Activated T-helper 1 cell treated with anti-CD3 and anti-CD28 coated beads, Interleukin-2, amount 50 U/mL, for 16 hours (primary cell): ENCODE measurements around the gene AVL9.

Experiments
- DNase-seq, 2 donors: peaks; one replicate each; pipeline ENCODE4 v3.0.0-alpha.2; 2020; ENCODE audit warnings: low read depth in 1 of 2, low spot score in 1 of 2

Gene AVL9

DNA sequence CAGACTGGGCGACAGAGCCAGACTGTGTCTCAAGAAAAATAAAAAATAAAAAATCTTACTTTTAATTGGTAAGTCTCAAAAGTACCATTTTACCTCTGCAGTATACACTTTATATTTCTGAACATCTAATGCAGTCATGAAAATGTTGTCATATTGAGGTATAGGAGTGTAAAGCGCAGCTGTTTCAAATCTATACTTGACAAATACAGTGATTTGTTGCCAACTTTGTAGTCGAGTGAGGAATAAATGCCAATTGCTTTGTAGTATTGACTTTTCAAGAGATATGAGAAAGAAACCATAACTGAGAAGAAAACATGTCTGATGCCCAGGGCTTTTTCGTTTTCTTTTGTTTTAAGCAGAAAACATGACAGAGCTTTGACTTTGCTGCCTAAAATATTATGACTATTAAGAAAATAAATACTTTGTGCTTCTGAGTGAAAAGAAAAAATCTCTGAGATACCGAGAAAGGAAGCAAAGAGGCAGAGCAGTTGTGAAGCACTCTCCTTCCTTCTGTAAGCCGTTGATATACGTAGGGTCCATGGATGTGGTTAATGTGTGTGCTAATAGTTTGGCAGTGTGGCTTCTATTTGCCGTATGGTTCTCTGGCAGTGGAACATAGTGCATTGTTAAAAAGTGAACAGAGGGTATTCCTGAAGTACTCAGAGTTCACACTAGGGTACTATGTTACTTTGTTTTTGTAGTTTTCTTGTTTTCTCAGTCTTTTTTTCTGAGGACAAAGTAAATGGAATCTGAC is 38.2 kb downstream of the AVL9 start:
- no peak for DNase-seq

DNA sequence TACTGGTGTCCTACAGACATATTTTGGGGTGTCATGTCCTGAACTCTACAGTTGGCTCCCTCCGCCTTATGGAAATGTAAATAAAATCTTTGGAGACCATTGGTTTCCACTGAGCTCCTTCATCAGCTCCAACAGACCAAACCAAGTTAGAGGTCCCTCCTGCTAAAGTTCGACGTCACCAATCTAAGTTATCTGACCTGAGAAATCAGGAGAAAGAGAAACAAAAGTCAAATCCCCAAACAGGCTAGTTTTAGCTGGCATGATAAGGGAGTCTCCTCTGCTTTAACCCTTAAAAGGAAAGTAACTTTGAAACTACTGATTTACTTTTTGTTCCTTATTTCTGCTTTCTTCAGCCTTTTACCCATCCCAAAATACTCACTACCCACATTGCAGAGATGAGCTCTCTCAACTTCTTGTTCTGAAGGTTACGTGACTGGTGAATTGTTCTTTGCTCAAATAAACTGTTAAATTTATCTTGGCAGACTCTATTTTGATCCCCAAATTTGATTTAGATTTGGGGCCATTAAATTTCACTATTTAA is 39.9 kb downstream of the AVL9 start:
- DNase-seq = no peak

DNA sequence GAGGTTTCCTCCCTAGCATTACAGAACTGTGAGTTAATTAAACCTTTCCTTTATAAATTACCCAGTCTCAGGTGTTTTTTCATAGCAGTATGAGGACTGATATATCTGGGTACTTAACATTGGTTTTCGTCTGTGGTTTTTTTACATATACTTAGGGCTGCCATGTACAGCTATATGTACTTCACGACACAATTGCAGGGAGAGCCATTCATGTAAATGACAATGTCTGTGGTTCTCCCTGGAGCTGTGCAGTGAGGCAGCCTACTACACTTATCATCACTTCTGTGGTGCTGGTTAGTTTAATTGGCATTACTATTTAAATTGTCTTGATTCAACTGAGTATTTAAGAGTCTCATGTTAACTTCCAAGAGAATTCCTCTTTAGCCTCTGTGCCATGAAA is 40.7 kb downstream of the AVL9 start:
- no peak for DNase-seq

DNA sequence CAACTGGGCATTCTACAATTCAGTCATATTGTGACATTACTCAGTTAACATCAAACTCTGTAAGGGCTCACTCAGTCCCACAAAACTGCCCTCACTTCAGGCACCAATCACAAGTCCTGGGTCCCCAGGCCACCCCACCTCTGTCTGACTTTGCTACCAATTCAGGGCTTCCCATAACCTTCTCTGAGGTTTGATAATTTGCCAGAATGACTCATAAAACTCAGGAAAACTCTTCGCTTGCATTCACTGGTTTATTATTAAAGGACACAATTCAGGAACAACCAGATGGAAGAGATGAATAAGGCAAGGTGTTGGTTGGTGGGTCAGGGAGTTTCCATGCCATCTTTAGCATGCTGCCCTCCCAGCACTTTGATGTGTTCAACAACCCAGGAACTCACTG is 41.3 kb downstream of the AVL9 start:
- no peak for DNase-seq

DNA sequence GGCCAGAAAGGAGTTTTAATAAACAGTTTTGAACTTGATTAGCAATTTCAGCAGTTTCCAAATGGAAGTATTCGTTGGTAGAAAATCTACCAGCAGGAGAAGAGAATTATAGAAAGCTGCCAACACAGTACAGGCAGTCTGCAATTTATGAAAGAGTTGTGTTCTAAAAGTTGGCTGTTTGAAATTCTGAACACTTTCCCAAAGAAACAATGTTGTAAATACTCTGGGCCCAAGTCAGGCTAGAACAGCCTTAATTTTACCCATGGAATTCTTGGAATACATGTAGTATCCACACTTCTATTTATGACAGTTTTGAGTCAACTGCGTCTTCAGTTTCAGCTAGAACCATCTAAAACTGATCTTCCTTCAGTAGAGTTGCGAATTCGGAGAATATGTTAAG is 42.5 kb downstream of the AVL9 start:
- DNase-seq = no peak

DNA sequence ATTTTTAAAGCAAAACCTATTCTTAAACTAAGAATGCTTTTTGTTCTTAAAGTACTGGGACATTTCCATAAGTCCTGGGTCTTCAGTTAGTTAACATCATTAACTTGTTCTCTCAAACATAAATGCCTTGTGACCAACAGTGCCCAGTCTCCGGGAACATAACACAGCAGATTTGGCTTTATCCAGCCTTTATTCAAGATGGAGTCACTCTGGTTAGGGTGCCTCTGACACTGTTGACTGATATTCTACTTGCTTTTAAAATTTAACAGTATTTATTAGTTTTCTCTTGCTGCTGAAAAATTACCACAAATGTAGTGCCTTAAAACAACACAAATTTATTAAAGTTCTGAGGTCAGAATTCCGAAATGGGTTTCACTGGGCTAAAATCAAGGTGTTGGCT is 44.1 kb downstream of the AVL9 start:
- DNase-seq = no peak

DNA sequence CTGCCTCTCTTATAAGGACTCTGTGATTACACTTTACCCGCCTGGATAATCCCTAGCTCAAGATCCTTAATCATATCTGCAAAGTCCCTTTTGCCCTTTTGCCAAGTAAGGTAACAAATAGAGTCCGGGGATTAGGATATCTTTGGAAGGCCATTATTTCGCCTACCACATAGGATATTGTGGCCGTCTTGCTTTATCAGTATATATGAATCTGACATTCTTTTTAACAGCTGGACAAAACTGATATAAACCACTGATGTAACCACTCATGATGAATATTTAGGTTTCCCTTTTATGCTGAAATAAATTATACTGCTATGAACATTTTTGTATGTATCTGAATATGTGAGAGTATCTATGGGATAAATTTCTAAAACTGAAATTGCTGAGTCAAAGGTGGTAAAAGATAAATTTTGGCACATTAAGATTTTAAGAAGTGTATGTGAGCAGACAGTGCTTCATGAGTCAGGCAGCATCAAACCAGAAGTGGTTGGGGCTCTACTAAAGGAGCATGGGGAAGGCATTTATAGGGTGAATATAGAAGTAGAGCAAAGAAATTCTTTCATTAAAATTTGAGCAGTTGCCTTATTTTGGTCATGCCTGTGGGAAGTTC is 44.7 kb downstream of the AVL9 start:
- no peak for DNase-seq

- no peak for DNase-seq
These were observed 47.3 kb downstream of the AVL9 start for GRCh38 chr7:32542595-32542994.

DNA sequence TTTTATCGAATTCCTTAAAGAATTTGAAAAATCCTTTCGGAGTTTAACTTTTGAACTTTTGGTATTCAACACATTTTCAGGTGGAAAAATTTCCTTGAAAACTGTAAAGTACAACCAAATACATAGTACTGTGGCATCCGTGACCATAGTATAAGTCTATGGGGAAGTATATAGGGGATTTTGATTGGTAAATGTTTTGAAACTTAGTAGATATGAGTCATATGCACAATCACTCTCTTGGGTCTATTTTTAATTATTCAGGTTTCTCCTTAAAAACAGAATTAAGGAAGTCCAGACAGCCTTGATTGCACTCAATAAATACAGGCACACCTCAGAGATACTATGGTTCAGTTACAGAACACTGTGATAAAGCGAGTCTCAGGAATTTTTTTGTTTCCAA is 64.2 kb downstream of the AVL9 start:
- DNase-seq = no peak

GRCh38 chr7:32560075-32560474 is 64.8 kb downstream of the AVL9 start:
- no peak for DNase-seq

GRCh38 chr7:32561613-32562012 is 66.3 kb downstream of the AVL9 start:
- DNase-seq = no peak

- DNase-seq = no peak
These were observed 69.3 kb downstream of the AVL9 start for GRCh38 chr7:32564542-32564941.

GRCh38 chr7:32569388-32570289 is 74.3 kb downstream of the AVL9 start:
- DNase-seq = no peak

DNA sequence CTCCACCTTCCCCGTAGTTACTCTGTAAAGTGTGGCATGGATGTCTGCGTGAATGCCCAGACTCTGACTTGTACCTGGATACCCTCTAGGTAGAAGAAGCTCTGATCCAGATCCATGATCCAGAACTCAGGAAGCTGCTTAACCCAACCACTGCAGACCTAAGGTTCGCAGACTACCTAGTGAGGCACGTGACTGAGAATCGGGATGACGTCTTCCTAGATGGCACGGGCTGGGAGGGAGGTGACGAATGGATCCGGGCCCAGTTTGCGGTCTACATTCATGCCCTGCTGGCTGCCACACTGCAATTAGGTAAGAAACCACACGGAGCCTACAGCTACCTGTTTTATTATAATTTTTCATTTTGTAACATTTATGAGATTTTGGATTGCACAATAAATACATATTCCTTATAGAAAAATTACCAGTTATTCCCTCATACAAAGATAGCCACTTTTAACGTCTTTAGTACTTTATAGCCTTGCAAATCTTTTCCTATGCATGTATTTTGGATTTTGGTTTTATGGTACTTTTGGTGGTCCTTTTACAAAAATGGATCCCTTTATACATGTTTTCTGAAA is 77.9 kb downstream of the AVL9 start:
- DNase-seq = no peak

DNA sequence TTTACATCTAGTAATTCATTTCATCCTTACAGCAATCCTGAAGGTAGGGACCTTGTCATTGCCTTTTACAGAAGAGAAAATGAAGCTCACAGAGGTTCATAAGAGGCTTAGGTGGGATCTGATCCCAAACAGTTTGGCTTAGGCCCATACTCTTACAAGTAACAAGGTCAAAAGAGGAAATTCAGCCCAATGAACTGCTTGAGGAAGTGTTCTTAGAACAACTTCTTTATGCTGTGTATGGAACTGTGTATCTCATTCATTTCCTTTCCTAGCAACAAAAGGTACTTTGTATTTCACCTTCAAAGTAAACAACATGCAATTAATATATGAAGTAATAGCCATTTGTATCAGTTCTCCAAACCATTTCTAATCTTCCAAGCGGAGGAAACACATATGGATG is 79.3 kb downstream of the AVL9 start:
- DNase-seq = no peak

DNA sequence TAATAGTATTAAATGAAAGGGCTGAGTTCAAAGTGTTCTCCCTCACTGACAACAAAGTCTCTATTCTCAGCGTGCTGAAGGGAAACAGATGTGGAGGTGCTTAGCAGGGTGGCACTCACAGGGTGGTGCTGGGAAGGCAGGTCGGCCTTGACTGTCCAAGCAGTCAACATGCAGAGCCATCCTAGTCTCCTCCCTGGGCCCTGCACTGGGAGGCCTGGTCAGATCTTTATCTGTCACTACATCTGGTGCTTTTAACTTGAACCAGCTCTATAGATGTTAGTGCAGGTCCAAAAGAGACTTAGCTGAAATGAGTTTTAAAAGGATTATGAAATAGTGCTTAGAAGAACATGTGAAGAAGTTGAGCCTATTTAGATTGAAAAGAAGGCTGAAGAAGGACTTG is 82.1 kb downstream of the AVL9 start:
- DNase-seq = no peak

- no peak for DNase-seq
These were observed 84.5 kb downstream of the AVL9 start for GRCh38 chr7:32579776-32580175.

DNA sequence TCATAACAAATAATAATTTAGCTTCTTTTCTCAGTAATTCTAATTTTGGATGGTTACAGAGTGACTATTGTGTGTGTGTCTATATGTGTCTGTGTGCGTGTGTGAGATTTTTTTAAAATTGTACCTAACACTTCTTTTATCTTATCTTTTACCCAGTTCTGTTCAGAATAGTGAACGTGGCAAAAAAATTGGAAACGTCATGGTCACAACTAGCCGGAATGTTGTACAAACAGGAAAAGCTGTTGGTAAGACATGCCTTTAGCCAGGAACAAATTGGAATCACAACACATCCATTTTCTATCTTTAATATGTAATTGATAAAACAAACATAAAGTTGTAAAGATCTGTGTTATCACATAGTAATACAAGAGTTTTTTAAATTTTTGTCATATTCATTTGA is 85.4 kb downstream of the AVL9 start:
- DNase-seq = no peak

DNA sequence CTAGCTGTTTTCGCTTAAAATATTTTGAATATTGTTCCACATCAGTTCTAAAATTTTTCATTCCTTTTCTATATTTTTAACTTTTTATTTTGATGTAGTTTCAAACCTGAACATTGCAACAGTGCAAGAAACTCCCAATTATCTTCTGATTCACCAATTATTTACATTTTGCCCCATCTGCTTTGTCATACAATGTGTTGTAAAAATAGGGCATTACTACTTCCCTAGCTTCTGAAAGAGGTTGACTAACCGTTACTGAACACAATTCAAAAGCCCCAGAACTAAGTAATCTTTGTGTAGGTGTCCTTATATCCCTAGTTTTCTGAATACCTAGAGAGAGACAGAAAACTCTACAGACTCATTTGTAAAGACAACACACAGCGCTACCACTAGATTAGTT is 86.7 kb downstream of the AVL9 start:
- no peak for DNase-seq

GRCh38 chr7:32583791-32584190 is 88.5 kb downstream of the AVL9 start:
- no peak for DNase-seq
